HEK293 (cell line): ENCODE measurements around the gene HNRNPC.
A peak's percentile ranks its signal among the peaks of the same experiment; 100 is the strongest.
"Not testable (repeated sequence)": the region's sequence is repeated elsewhere in the genome, so short reads cannot be mapped to it uniquely, and the experiment has no call there.

Experiments
- CTCF ChIA-PET: fragments of 350-600 bp; formaldehyde crosslinking; extraction: SDS; loops from one replicate; lab custom pipeline; 2021; ENCODE audit warnings: antibody characterized with exemption; lab: Yijun Ruan, JAX
- POLR2A ChIA-PET: fragments of 300-600 bp; formaldehyde crosslinking; extraction: SDS; loops from one replicate; lab custom pipeline; 2020; ENCODE audit warnings: antibody characterized with exemption, inconsistent platforms; lab: Yijun Ruan, JAX
- H3K27ac ChIP-seq: fragments of 200-500 bp; sonication (Bioruptor generic); 2 replicates; pipeline ENCODE4 v1.5.1; 2014; ENCODE audit warnings: low read depth, low read length, control low read depth, inconsistent platforms; ENCODE audit errors: extremely low read depth
- H3K36me3 ChIP-seq, 2 experiments: fragments of 200-500 bp in 1 of 2; sonication (Bioruptor generic) in 1 of 2; 1 replicate in 1 of 2; 2 replicates in 1 of 2; pipeline ENCODE4 v1.5.1; 2014 to 2017; ENCODE audit warnings: inconsistent platforms in 2 of 2, low read length in 2 of 2; ENCODE audit not compliant: control insufficient read depth in 2 of 2, insufficient read depth in 1 of 2
- H3K4me1 ChIP-seq: fragments of 200-500 bp; sonication (Bioruptor generic); 2 replicates; pipeline ENCODE4 v1.5.1; 2014; ENCODE audit warnings: mild to moderate bottlenecking, low read length, inconsistent platforms; ENCODE audit not compliant: control insufficient read depth, insufficient read depth
- H3K4me3 ChIP-seq: 2 replicates; pipeline ENCODE4 v1.5.1; 2011; ENCODE audit warnings: low read depth, mild to moderate bottlenecking, control low read depth, low read length, moderate library complexity
- H3K9me3 ChIP-seq: fragments of 200-500 bp; sonication (Bioruptor generic); 2 replicates; pipeline ENCODE4 v1.5.1; 2014; ENCODE audit warnings: low read depth, low read length, inconsistent platforms; ENCODE audit not compliant: control insufficient read depth, insufficient read depth
- EGR2 ChIP-seq: fragments of 450-650 bp; formaldehyde crosslinking; IDR thresholded peaks from 2 replicates; pipeline ENCODE4 v1.5.1; 2016; ENCODE audit warnings: low read depth, missing biosample characterization, missing genetic modification characterization
- GLIS1 ChIP-seq: fragments of 450-650 bp; formaldehyde crosslinking; IDR thresholded peaks from 2 replicates; pipeline ENCODE4 v1.5.1; 2016; ENCODE audit warnings: missing biosample characterization, missing genetic modification characterization
- HOXD13 ChIP-seq: sonication (generic); formaldehyde crosslinking; IDR thresholded peaks from 2 replicates; pipeline ENCODE4 v1.8.0; 2022; ENCODE audit warnings: missing genetic modification reagents, borderline replicate concordance
- KLF7 ChIP-seq: fragments of 450-650 bp; formaldehyde crosslinking; IDR thresholded peaks from 2 replicates; pipeline ENCODE4 v1.5.1; 2016; ENCODE audit warnings: missing biosample characterization, missing genetic modification characterization, borderline replicate concordance
- OSR2 ChIP-seq: fragments of 450-650 bp; formaldehyde crosslinking; IDR thresholded peaks from 2 replicates; pipeline ENCODE4 v1.5.1; 2016; ENCODE audit warnings: missing biosample characterization, missing genetic modification characterization
- SP2 ChIP-seq: fragments of 450-650 bp; formaldehyde crosslinking; IDR thresholded peaks from 2 replicates; pipeline ENCODE4 v1.5.1; 2016; ENCODE audit warnings: missing biosample characterization, missing genetic modification characterization
- YY2 ChIP-seq: fragments of 450-650 bp; formaldehyde crosslinking; IDR thresholded peaks from 2 replicates; pipeline ENCODE4 v1.5.1; 2016; ENCODE audit warnings: missing biosample characterization, missing genetic modification characterization
- ZBTB20 ChIP-seq: fragments of 450-650 bp; formaldehyde crosslinking; IDR thresholded peaks from 2 replicates; pipeline ENCODE4 v1.5.1; 2016; ENCODE audit warnings: missing biosample characterization, missing genetic modification characterization
- ZIC2 ChIP-seq: fragments of 450-650 bp; formaldehyde crosslinking; IDR thresholded peaks from 2 replicates; pipeline ENCODE4 v1.5.1; 2016; ENCODE audit warnings: missing biosample characterization, missing genetic modification characterization
- ZNF121 ChIP-seq: fragments of 450-650 bp; formaldehyde crosslinking; IDR thresholded peaks from 2 replicates; pipeline ENCODE4 v1.5.1; 2016; ENCODE audit warnings: missing biosample characterization, missing genetic modification characterization
- ZNF175 ChIP-seq: fragments of 450-650 bp; formaldehyde crosslinking; IDR thresholded peaks from 2 replicates; pipeline ENCODE4 v1.5.1; 2016; ENCODE audit warnings: missing biosample characterization, missing genetic modification characterization
- ZNF211 ChIP-seq: fragments of 450-650 bp; formaldehyde crosslinking; IDR thresholded peaks from 2 replicates; pipeline ENCODE4 v1.5.1; 2016; ENCODE audit warnings: low read depth, missing biosample characterization, missing genetic modification characterization
- ZNF248 ChIP-seq: fragments of 450-650 bp; formaldehyde crosslinking; IDR thresholded peaks from 2 replicates; pipeline ENCODE4 v1.5.1; 2017; ENCODE audit warnings: missing biosample characterization, missing genetic modification characterization
- ZNF366 ChIP-seq: fragments of 450-650 bp; formaldehyde crosslinking; conservative IDR thresholded peaks from 2 replicates; pipeline ENCODE4 v1.5.1; 2016; ENCODE audit warnings: missing biosample characterization, missing genetic modification characterization
- ZNF394 ChIP-seq: fragments of 450-650 bp; formaldehyde crosslinking; IDR thresholded peaks from 2 replicates; pipeline ENCODE4 v1.5.1; 2016; ENCODE audit warnings: missing biosample characterization, missing genetic modification characterization, mild to moderate bottlenecking, moderate library complexity, borderline replicate concordance
- ZNF623 ChIP-seq: fragments of 450-650 bp; formaldehyde crosslinking; IDR thresholded peaks from 2 replicates; pipeline ENCODE4 v1.5.1; 2016; ENCODE audit warnings: missing biosample characterization, missing genetic modification characterization
- ZNF629 ChIP-seq: fragments of 450-650 bp; formaldehyde crosslinking; IDR thresholded peaks from 2 replicates; pipeline ENCODE4 v1.5.1; 2017; ENCODE audit warnings: missing biosample characterization, missing genetic modification characterization
- ZNF785 ChIP-seq: fragments of 450-650 bp; formaldehyde crosslinking; IDR thresholded peaks from 2 replicates; pipeline ENCODE4 v1.5.1; 2016; ENCODE audit warnings: missing biosample characterization, missing genetic modification characterization
- ZNF791 ChIP-seq: fragments of 450-650 bp; formaldehyde crosslinking; IDR thresholded peaks from 2 replicates; pipeline ENCODE4 v1.5.1; 2016; ENCODE audit warnings: missing biosample characterization, missing genetic modification characterization
- ZNF837 ChIP-seq: fragments of 450-650 bp; formaldehyde crosslinking; IDR thresholded peaks from 2 replicates; pipeline ENCODE4 v1.5.1; 2016; ENCODE audit warnings: missing biosample characterization, missing genetic modification characterization
- TF ChIP-seq, protein P1 (sequence below): fragments of 450-650 bp; formaldehyde crosslinking; IDR thresholded peaks from 2 replicates; pipeline ENCODE4; 2016; ENCODE audit warnings: missing biosample characterization, missing genetic modification characterization
- TF ChIP-seq, protein P2 (sequence below): fragments of 450-650 bp; formaldehyde crosslinking; IDR thresholded peaks from 2 replicates; pipeline ENCODE4 v1.5.1; 2016; ENCODE audit warnings: missing biosample characterization, missing genetic modification characterization
- TF ChIP-seq, protein P3 (sequence below): fragments of 450-650 bp; formaldehyde crosslinking; IDR thresholded peaks from 2 replicates; pipeline ENCODE4 v1.5.1; 2016; ENCODE audit warnings: missing biosample characterization, missing genetic modification characterization

The HNRNPC gene

DNA sequence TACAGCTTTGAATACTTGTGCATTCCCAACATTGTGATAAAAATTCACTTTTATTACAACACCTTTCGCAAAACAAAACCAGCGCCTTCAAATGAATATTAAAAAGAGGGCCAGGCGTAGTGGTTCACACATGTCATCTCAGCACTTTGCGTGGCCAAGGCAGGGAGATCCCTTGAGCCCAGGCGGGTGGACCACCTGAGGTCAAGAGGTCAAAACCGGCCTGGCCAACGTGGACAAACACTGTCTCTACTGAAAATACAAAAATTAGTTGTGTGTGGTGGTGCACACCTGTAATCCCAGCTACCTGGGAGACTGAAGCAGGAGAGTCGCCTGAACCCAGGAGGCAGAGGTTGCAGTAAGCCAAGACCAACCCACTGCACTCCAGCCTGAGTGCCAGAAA lies 42.8 kb downstream of the HNRNPC start:
- Histone ChIP-seq H3K36me3 (peaks cover 95 to 99% of the 10 kb centered on the region in 2 experiments), H3K4me1 (no peaks in the 10 kb centered on the region), H3K4me3 (no peak overlapping the region), H3K27ac (no peak overlapping the region), H3K9me3 (no peaks in the 10 kb centered on the region)
- TF ChIP-seq ZNF623 (tag by site-specific recombination) (no peak), OSR2 (tag by site-specific recombination) (no peak), HOXD13 (CRISPR knock-in tag) (no peak)
- TF ChIP-seq, protein P1, sequence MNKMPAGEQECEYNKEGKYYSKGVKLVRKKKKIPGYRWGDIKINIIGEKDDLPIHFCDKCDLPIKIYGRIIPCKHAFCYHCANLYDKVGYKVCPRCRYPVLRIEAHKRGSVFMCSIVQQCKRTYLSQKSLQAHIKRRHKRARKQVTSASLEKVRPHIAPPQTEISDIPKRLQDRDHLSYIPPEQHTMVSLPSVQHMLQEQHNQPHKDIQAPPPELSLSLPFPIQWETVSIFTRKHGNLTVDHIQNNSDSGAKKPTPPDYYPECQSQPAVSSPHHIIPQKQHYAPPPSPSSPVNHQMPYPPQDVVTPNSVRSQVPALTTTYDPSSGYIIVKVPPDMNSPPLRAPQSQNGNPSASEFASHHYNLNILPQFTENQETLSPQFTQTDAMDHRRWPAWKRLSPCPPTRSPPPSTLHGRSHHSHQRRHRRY: no peak
- POLR2A ChIA-PET: interaction anchor here (0.6 kb wide), 1 partner anchor 12 kb away, joined by 3 read pairs; no protein-coding TSS in a partner anchor
- CTCF ChIA-PET: interaction anchor here (0.6 to 0.8 kb wide), 2 partner anchors 122 to 687 kb away, joined by 3 read pairs; no protein-coding TSS in a partner anchor

DNA sequence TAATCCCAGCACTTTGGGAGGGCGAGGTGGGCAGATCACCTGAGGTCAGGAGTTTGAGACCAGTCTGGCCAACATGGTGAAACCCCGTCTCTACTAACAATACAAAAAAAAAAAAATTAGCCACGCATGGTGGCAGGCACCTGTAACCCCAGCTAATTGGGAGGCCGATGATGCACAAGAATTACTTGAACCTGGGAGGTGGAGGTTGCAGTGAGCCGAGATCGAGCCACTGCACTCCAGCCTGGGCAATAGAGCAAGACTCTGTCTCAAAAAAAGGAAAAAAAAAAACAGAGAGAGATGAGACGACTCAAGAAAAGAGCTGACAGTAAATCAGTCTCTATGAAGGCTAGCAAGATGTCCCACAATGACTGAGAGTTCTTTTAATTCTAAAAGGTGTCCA lies 44.1 kb downstream of the HNRNPC start:
- H3K27ac ChIP-seq, POLR2A ChIA-PET, H3K9me3 ChIP-seq, H3K4me3 ChIP-seq, CTCF ChIA-PET, H3K4me1 ChIP-seq: not testable (repeated sequence)
- H3K36me3 ChIP-seq: peaks cover 94 to 99% of the 10 kb centered on the region in 2 experiments
- TF ChIP-seq ZNF121 (tag by site-specific recombination): 0 out of 2 replicates have a peak, but pooled peaks have one; percentile 56

DNA sequence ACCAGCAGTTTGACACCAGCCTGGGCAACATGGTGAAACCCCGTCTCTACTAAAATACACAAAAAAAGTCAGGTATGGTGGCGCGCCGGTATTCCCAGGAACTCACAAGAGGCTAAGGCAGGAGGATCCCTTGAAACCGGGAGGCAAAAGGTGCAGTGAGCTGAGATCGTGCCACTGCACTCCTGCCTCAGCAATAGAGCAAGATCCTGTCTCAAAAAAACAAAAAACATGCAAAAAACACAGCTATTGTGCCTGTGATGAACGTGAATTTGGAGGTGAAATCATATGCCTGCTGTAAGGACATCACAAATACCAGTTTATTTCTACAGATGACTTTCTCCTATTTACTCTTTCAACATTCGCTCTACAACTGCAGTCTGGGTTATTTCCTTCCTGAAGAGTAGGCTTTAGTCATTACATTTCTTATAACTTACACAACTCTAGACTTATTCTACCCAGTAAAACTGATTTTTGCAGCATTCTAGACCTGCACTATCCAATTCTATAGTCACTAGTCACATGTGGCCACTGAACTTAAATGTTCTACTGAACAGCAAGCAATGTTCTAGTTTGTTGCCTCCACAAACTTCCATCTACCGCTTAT lies 48.3 kb downstream of the HNRNPC start:
- Histone ChIP-seq H3K4me1 (no peaks in the 10 kb centered on the region), H3K4me3 (no peak overlapping the region), H3K27ac (no peak overlapping the region), H3K9me3 (no peaks in the 10 kb centered on the region), H3K36me3 (peaks cover 85 to 95% of the 10 kb centered on the region in 2 experiments)
- POLR2A ChIA-PET: interaction anchor here (1.4 kb wide), 1 partner anchor 11 kb away, joined by 3 read pairs; no protein-coding TSS in a partner anchor
- TF ChIP-seq ZNF837: no peak
- TF ChIP-seq ZNF629 (tag by site-specific recombination): no peak
- no peak for TF ChIP-seq ZNF248 (tag by site-specific recombination)
- TF ChIP-seq KLF7: no peak
- TF ChIP-seq ZNF623 (tag by site-specific recombination): no peak
- TF ChIP-seq GLIS1: no peak
- TF ChIP-seq, protein P2, sequence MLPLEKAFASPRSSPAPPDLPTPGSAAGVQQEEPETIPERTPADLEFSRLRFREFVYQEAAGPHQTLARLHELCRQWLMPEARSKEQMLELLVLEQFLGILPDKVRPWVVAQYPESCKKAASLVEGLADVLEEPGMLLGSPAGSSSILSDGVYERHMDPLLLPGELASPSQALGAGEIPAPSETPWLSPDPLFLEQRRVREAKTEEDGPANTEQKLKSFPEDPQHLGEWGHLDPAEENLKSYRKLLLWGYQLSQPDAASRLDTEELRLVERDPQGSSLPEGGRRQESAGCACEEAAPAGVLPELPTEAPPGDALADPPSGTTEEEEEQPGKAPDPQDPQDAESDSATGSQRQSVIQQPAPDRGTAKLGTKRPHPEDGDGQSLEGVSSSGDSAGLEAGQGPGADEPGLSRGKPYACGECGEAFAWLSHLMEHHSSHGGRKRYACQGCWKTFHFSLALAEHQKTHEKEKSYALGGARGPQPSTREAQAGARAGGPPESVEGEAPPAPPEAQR: no peak
- TF ChIP-seq ZNF394 (tag by site-specific recombination): no peak
- TF ChIP-seq ZNF791 (tag by site-specific recombination): no peak
- TF ChIP-seq ZNF211 (tag by site-specific recombination): no peak
- TF ChIP-seq ZNF785: no peak
- no peak for TF ChIP-seq SP2 (tag by site-specific recombination)
- no peak for TF ChIP-seq YY2 (tag by site-specific recombination)
- TF ChIP-seq ZIC2 (tag by site-specific recombination): no peak
- TF ChIP-seq EGR2 (tag by site-specific recombination): no peak
- no peak for TF ChIP-seq ZBTB20 (tag by site-specific recombination)
- TF ChIP-seq, protein P3, sequence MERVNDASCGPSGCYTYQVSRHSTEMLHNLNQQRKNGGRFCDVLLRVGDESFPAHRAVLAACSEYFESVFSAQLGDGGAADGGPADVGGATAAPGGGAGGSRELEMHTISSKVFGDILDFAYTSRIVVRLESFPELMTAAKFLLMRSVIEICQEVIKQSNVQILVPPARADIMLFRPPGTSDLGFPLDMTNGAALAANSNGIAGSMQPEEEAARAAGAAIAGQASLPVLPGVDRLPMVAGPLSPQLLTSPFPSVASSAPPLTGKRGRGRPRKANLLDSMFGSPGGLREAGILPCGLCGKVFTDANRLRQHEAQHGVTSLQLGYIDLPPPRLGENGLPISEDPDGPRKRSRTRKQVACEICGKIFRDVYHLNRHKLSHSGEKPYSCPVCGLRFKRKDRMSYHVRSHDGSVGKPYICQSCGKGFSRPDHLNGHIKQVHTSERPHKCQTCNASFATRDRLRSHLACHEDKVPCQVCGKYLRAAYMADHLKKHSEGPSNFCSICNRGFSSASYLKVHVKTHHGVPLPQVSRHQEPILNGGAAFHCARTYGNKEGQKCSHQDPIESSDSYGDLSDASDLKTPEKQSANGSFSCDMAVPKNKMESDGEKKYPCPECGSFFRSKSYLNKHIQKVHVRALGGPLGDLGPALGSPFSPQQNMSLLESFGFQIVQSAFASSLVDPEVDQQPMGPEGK (tag by site-specific recombination): no peak
- no peak for TF ChIP-seq ZNF175
- TF ChIP-seq ZNF366: no peak
- TF ChIP-seq, all 188 proteins: peak for 0
- CTCF ChIA-PET: interaction anchor here (0.7 to 1.2 kb wide), 4 partner anchors 11 to 143 kb away, joined by 3 to 4 read pairs (median 3); no protein-coding TSS in a partner anchor
